Loucy (cell line): ENCODE measurements around the gene TM9SF2.

Experiments
- CTCF ChIP-seq: fragments of 200-600 bp; sonication (generic); conservative IDR thresholded peaks from 2 replicates; pipeline ENCODE4 v1.5.1; 2014; ENCODE audit warnings: mild to moderate bottlenecking, antibody characterized with exemption, low read length
- EZH2phosphoT487 ChIP-seq: fragments of 200-600 bp; IDR thresholded peaks from 2 replicates; pipeline ENCODE4 v1.6.1; 2018; ENCODE audit warnings: antibody characterized with exemption, mild to moderate bottlenecking, moderate library complexity, borderline replicate concordance

GRCh38 chr13:99484473-99484872 lies 16.8 kb upstream of the TM9SF2 start:
- TF ChIP-seq CTCF (no peak), EZH2phosphoT487 (no peak)
